Measurements from ENCODE around the gene ARHGAP21. TPM values are rescaled to one million over a fixed set of nuclear protein-coding genes. Genes with fewer than 3 reads are reported as not detected.

Gene ARHGAP21
- polyA plus RNA-seq, 2 donors, result 8.3 to 9.7 TPM

GRCh38 chr10:24556750-24557742 is 166.6 kb downstream of the ARHGAP21 start:
- no peak overlapping the region for H3K4me3 ChIP-seq (ENCODE audit: low read depth in 1 of 2, low read length in 2 of 2)
- 53 to 55% methylated on average over 24 of the region's 24 CpGs for WGBS, 2 donors
- peaks cover 2 to 3% of the 10 kb centered on the region in 2 donors for H3K4me1 ChIP-seq (ENCODE audit: control insufficient read depth in 2 of 2, insufficient read depth in 2 of 2, low read length in 1 of 2)
- no peaks in the 10 kb centered on the region for H3K27me3 ChIP-seq (ENCODE audit: control insufficient read depth in 1 of 2, insufficient read depth in 2 of 2, low read length in 2 of 2)
- no peaks in the 10 kb centered on the region for H3K36me3 ChIP-seq (ENCODE audit: control insufficient read depth in 2 of 2, insufficient read depth in 2 of 2, low read length in 1 of 2)
- H3K9me3 ChIP-seq (ENCODE audit: control insufficient read depth in 2 of 2, insufficient read depth in 1 of 2, low read depth in 1 of 2, low read length in 1 of 2), result peaks cover 0 to 6% of the 10 kb centered on the region in 2 donors
- no peak overlapping the region for H3K27ac ChIP-seq (ENCODE audit: low read depth in 2 of 2, low read length in 1 of 2)

- Histone ChIP-seq H3K4me1 (ENCODE audit: control insufficient read depth in 2 of 2, insufficient read depth in 2 of 2, low read length in 1 of 2) (peaks cover 2 to 9% of the 10 kb centered on the region in 2 donors), H3K27ac (ENCODE audit: low read depth in 2 of 2, low read length in 1 of 2) (no peak overlapping the region), H3K27me3 (ENCODE audit: control insufficient read depth in 1 of 2, insufficient read depth in 2 of 2, low read length in 2 of 2) (no peaks in the 10 kb centered on the region), H3K9me3 (ENCODE audit: control insufficient read depth in 2 of 2, insufficient read depth in 1 of 2, low read depth in 1 of 2, low read length in 1 of 2) (peaks cover 0 to 6% of the 10 kb centered on the region in 2 donors), H3K4me3 (ENCODE audit: low read depth in 1 of 2, low read length in 2 of 2) (no peak overlapping the region), H3K36me3 (ENCODE audit: control insufficient read depth in 2 of 2, insufficient read depth in 2 of 2, low read length in 1 of 2) (no peaks in the 10 kb centered on the region)
- 71 to 74% methylated on average over 4 of the region's 4 CpGs for WGBS, 2 donors
These were observed 167.4 kb downstream of the ARHGAP21 start for GRCh38 chr10:24556126-24556749.

GRCh38 chr10:24554036-24554435 is 169.7 kb downstream of the ARHGAP21 start:
- peaks cover 2 to 9% of the 10 kb centered on the region in 2 donors for H3K4me1 ChIP-seq (ENCODE audit: control insufficient read depth in 2 of 2, insufficient read depth in 2 of 2, low read length in 1 of 2)
- no peaks in the 10 kb centered on the region for H3K9me3 ChIP-seq (ENCODE audit: control insufficient read depth in 2 of 2, insufficient read depth in 1 of 2, low read depth in 1 of 2, low read length in 1 of 2)
- H3K4me3 ChIP-seq (ENCODE audit: low read depth in 1 of 2, low read length in 2 of 2), result no peak overlapping the region
- H3K36me3 ChIP-seq (ENCODE audit: control insufficient read depth in 2 of 2, insufficient read depth in 2 of 2, low read length in 1 of 2), result no peaks in the 10 kb centered on the region
- no peak overlapping the region for H3K27ac ChIP-seq (ENCODE audit: low read depth in 2 of 2, low read length in 1 of 2)
- no peaks in the 10 kb centered on the region for H3K27me3 ChIP-seq (ENCODE audit: control insufficient read depth in 1 of 2, insufficient read depth in 2 of 2, low read length in 2 of 2)
- 69 to 70% methylated on average over 7 of the region's 7 CpGs for WGBS, 2 donors

- WGBS, 2 donors, result 57 to 64% methylated on average over 10 of the region's 10 CpGs
- H3K4me1 ChIP-seq (ENCODE audit: control insufficient read depth in 2 of 2, insufficient read depth in 2 of 2, low read length in 1 of 2), result peaks cover 2 to 9% of the 10 kb centered on the region in 2 donors
- no peaks in the 10 kb centered on the region for H3K36me3 ChIP-seq (ENCODE audit: control insufficient read depth in 2 of 2, insufficient read depth in 2 of 2, low read length in 1 of 2)
- H3K4me3 ChIP-seq (ENCODE audit: low read depth in 1 of 2, low read length in 2 of 2), result no peak overlapping the region
- H3K27ac ChIP-seq (ENCODE audit: low read depth in 2 of 2, low read length in 1 of 2), result no peak overlapping the region
- H3K9me3 ChIP-seq (ENCODE audit: control insufficient read depth in 2 of 2, insufficient read depth in 1 of 2, low read depth in 1 of 2, low read length in 1 of 2), result no peaks in the 10 kb centered on the region
- no peaks in the 10 kb centered on the region for H3K27me3 ChIP-seq (ENCODE audit: control insufficient read depth in 1 of 2, insufficient read depth in 2 of 2, low read length in 2 of 2)
These were observed 170.6 kb downstream of the ARHGAP21 start for GRCh38 chr10:24553051-24553612.

GRCh38 chr10:24552346-24553016 is 171.2 kb downstream of the ARHGAP21 start:
- no peaks in the 10 kb centered on the region for H3K9me3 ChIP-seq (ENCODE audit: control insufficient read depth in 2 of 2, insufficient read depth in 1 of 2, low read depth in 1 of 2, low read length in 1 of 2)
- no peaks in the 10 kb centered on the region for H3K27me3 ChIP-seq (ENCODE audit: control insufficient read depth in 1 of 2, insufficient read depth in 2 of 2, low read length in 2 of 2)
- WGBS, 2 donors, result 54 to 56% methylated on average over 22 of the region's 22 CpGs

GRCh38 chr10:24551161-24551560 is 172.5 kb downstream of the ARHGAP21 start:
- Histone ChIP-seq H3K4me3 (ENCODE audit: low read depth in 1 of 2, low read length in 2 of 2) (no peak overlapping the region), H3K27ac (ENCODE audit: low read depth in 2 of 2, low read length in 1 of 2) (no peak overlapping the region), H3K27me3 (ENCODE audit: control insufficient read depth in 1 of 2, insufficient read depth in 2 of 2, low read length in 2 of 2) (no peaks in the 10 kb centered on the region), H3K36me3 (ENCODE audit: control insufficient read depth in 2 of 2, insufficient read depth in 2 of 2, low read length in 1 of 2) (no peaks in the 10 kb centered on the region), H3K4me1 (ENCODE audit: control insufficient read depth in 2 of 2, insufficient read depth in 2 of 2, low read length in 1 of 2) (peaks cover under 1 to 9% of the 10 kb centered on the region in 2 donors), H3K9me3 (ENCODE audit: control insufficient read depth in 2 of 2, insufficient read depth in 1 of 2, low read depth in 1 of 2, low read length in 1 of 2) (no peaks in the 10 kb centered on the region)
- WGBS, 2 donors, result 39 to 43% methylated on average over 2 of the region's 2 CpGs

More at GRCh38 chr10:24552346-24553016, 171.2 kb downstream of the ARHGAP21 start:
- Histone ChIP-seq H3K36me3 (ENCODE audit: control insufficient read depth in 2 of 2, insufficient read depth in 2 of 2, low read length in 1 of 2) (no peaks in the 10 kb centered on the region), H3K4me3 (ENCODE audit: low read depth in 1 of 2, low read length in 2 of 2) (no peak overlapping the region), H3K27ac (ENCODE audit: low read depth in 2 of 2, low read length in 1 of 2) (no peak overlapping the region), H3K4me1 (ENCODE audit: control insufficient read depth in 2 of 2, insufficient read depth in 2 of 2, low read length in 1 of 2) (peaks cover 2 to 9% of the 10 kb centered on the region in 2 donors)

GRCh38 chr10:24550680-24551079 is 173.0 kb downstream of the ARHGAP21 start:
- H3K36me3 ChIP-seq (ENCODE audit: control insufficient read depth in 2 of 2, insufficient read depth in 2 of 2, low read length in 1 of 2), result no peaks in the 10 kb centered on the region
- WGBS, 2 donors, result 80 to 83% methylated on average over 10 of the region's 10 CpGs
- H3K27me3 ChIP-seq (ENCODE audit: control insufficient read depth in 1 of 2, insufficient read depth in 2 of 2, low read length in 2 of 2), result no peaks in the 10 kb centered on the region
- H3K4me3 ChIP-seq (ENCODE audit: low read depth in 1 of 2, low read length in 2 of 2), result no peak overlapping the region
- H3K27ac ChIP-seq (ENCODE audit: low read depth in 2 of 2, low read length in 1 of 2), result no peak overlapping the region
- peaks cover 0 to 9% of the 10 kb centered on the region in 2 donors for H3K4me1 ChIP-seq (ENCODE audit: control insufficient read depth in 2 of 2, insufficient read depth in 2 of 2, low read length in 1 of 2)
- no peaks in the 10 kb centered on the region for H3K9me3 ChIP-seq (ENCODE audit: control insufficient read depth in 2 of 2, insufficient read depth in 1 of 2, low read depth in 1 of 2, low read length in 1 of 2)

GRCh38 chr10:24545585-24545984 is 178.1 kb downstream of the ARHGAP21 start:
- no peaks in the 10 kb centered on the region for H3K4me1 ChIP-seq (ENCODE audit: control insufficient read depth in 2 of 2, insufficient read depth in 2 of 2, low read length in 1 of 2)
- H3K27me3 ChIP-seq (ENCODE audit: control insufficient read depth in 1 of 2, insufficient read depth in 2 of 2, low read length in 2 of 2), result no peaks in the 10 kb centered on the region
- 93 to 98% methylated on average over 3 of the region's 3 CpGs for WGBS, 2 donors
- no peak overlapping the region for H3K4me3 ChIP-seq (ENCODE audit: low read depth in 1 of 2, low read length in 2 of 2)
- peaks cover 10 to 11% of the 10 kb centered on the region in 2 donors for H3K36me3 ChIP-seq (ENCODE audit: control insufficient read depth in 2 of 2, insufficient read depth in 2 of 2, low read length in 1 of 2)
- no peaks in the 10 kb centered on the region for H3K9me3 ChIP-seq (ENCODE audit: control insufficient read depth in 2 of 2, insufficient read depth in 1 of 2, low read depth in 1 of 2, low read length in 1 of 2)
- H3K27ac ChIP-seq (ENCODE audit: low read depth in 2 of 2, low read length in 1 of 2), result no peak overlapping the region

GRCh38 chr10:24544776-24545175 is 178.9 kb downstream of the ARHGAP21 start:
- no peaks in the 10 kb centered on the region for H3K4me1 ChIP-seq (ENCODE audit: control insufficient read depth in 2 of 2, insufficient read depth in 2 of 2, low read length in 1 of 2)
- H3K27ac ChIP-seq (ENCODE audit: low read depth in 2 of 2, low read length in 1 of 2), result no peak overlapping the region
- no peaks in the 10 kb centered on the region for H3K9me3 ChIP-seq (ENCODE audit: control insufficient read depth in 2 of 2, insufficient read depth in 1 of 2, low read depth in 1 of 2, low read length in 1 of 2)
- no peaks in the 10 kb centered on the region for H3K27me3 ChIP-seq (ENCODE audit: control insufficient read depth in 1 of 2, insufficient read depth in 2 of 2, low read length in 2 of 2)
- 89 to 91% methylated on average over 10 of the region's 10 CpGs for WGBS, 2 donors
- H3K36me3 ChIP-seq (ENCODE audit: control insufficient read depth in 2 of 2, insufficient read depth in 2 of 2, low read length in 1 of 2), result peaks cover 11 to 12% of the 10 kb centered on the region in 2 donors
- no peak overlapping the region for H3K4me3 ChIP-seq (ENCODE audit: low read depth in 1 of 2, low read length in 2 of 2)
